Mesodermal cell (in vitro differentiated cells): ENCODE data around the gene SLC41A2.

Experiments
- H3K27ac ChIP-seq: 2 replicates; pipeline ENCODE4 v1.7.0; 2013; ENCODE audit warnings: mild to moderate bottlenecking, low read depth, low read length, moderate library complexity; ENCODE audit not compliant: severe bottlenecking
- H3K36me3 ChIP-seq: 2 replicates; pipeline ENCODE4 v1.7.1; 2013; ENCODE audit warnings: mild to moderate bottlenecking, low read length, moderate library complexity; ENCODE audit not compliant: control insufficient read depth, insufficient read depth
- H3K4me1 ChIP-seq: one replicate; pipeline ENCODE4 v1.7.1; 2013; ENCODE audit warnings: mild to moderate bottlenecking, low read length; ENCODE audit not compliant: insufficient read depth, control insufficient read depth, poor library complexity, severe bottlenecking
- H3K4me3 ChIP-seq: 2 replicates; pipeline ENCODE4 v1.7.0; 2013; ENCODE audit warnings: low read length, control low read depth, mild to moderate bottlenecking; ENCODE audit not compliant: insufficient read depth, poor library complexity, severe bottlenecking; ENCODE audit errors: extremely low read depth
- H3K9me3 ChIP-seq: 2 replicates; pipeline ENCODE4 v1.7.1; 2013; ENCODE audit warnings: mild to moderate bottlenecking, low read length, moderate library complexity; ENCODE audit not compliant: control insufficient read depth
- WGBS, 2 experiments: methylation state at CpG; one replicate each; pipeline ENCODE4 v1.1.5; 2013; ENCODE audit warnings: missing lambda C conversion rate in 2 of 2; ENCODE audit not compliant: insufficient coverage in 2 of 2; 5-methylcytosine and 5-hydroxymethylcytosine counted together

The SLC41A2 gene

GRCh38 chr12:104930388-104931326 lies 27.4 kb downstream of the SLC41A2 start:
- Histone ChIP-seq H3K9me3 (no peaks in the 10 kb centered on the region), H3K27ac (no peak overlapping the region), H3K4me1 (no peaks in the 10 kb centered on the region), H3K36me3 (no peaks in the 10 kb centered on the region), H3K4me3 (no peak overlapping the region)
- 72 to 92% methylated on average over 2 to 3 of the region's 4 CpGs for WGBS, 2 experiments

- 67% methylated on average over 1 of the region's 2 CpGs for WGBS, 2 experiments
- H3K4me3 ChIP-seq: no peak overlapping the region
Observed at GRCh38 chr12:104929977-104930376, 28.1 kb downstream of the SLC41A2 start.

GRCh38 chr12:104929368-104929767 lies 28.7 kb downstream of the SLC41A2 start:
- WGBS, 2 experiments: 86 to 92% methylated on average over 2 of the region's 2 CpGs
- no peak overlapping the region for H3K4me3 ChIP-seq
- no peaks in the 10 kb centered on the region for H3K9me3 ChIP-seq
- no peak overlapping the region for H3K27ac ChIP-seq
- no peaks in the 10 kb centered on the region for H3K4me1 ChIP-seq
- no peaks in the 10 kb centered on the region for H3K36me3 ChIP-seq

More at GRCh38 chr12:104929977-104930376, 28.1 kb downstream of the SLC41A2 start:
- no peaks in the 10 kb centered on the region for H3K9me3 ChIP-seq
- H3K36me3 ChIP-seq: no peaks in the 10 kb centered on the region
- H3K4me1 ChIP-seq: no peaks in the 10 kb centered on the region
- H3K27ac ChIP-seq: no peak overlapping the region

DNA sequence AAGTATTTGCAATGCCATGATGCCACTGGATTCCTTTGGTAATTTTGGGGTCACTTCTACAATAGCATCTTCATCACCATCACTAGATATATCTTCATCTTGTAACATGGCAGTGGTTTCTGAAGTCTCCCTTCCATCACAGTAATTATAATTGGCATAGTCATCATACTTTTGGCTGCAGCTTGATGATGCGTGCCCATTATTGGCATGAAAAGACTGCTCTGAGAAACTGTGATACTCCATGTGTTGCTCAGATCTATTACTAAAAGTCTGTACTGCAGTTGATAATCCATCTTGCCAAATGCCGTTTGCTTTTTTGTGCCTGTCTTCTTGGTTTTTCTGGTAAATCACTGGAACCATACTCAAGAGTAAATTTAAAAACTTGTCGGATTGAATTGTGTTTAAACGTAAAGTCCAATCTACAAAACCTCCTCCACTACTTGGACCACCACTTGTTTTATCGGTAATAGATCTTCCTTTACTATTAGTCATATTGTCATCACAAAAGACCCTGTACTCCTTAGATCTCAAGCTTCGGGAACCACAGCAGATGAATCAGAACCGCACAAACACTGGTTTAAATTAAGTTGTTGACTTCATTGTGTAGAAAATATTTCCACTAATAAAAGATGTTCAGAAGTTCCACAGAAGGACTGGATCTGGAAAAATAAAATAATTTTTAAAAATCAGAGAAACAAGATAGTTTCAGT lies 29.9 kb downstream of the SLC41A2 start:
- WGBS, 2 experiments: 87 to 93% methylated on average over 3 to 4 of the region's 7 CpGs
- no peak overlapping the region for H3K27ac ChIP-seq
- no peaks in the 10 kb centered on the region for H3K4me1 ChIP-seq
- no peaks in the 10 kb centered on the region for H3K36me3 ChIP-seq
- no peaks in the 10 kb centered on the region for H3K9me3 ChIP-seq
- H3K4me3 ChIP-seq: no peak overlapping the region

GRCh38 chr12:104925501-104925900 lies 32.6 kb downstream of the SLC41A2 start:
- Histone ChIP-seq H3K4me3 (no peak overlapping the region), H3K27ac (no peak overlapping the region), H3K9me3 (no peaks in the 10 kb centered on the region), H3K4me1 (no peaks in the 10 kb centered on the region), H3K36me3 (no peaks in the 10 kb centered on the region)
- no CpG with 5 or more reads among the region's 7 CpGs for WGBS, 2 experiments

DNA sequence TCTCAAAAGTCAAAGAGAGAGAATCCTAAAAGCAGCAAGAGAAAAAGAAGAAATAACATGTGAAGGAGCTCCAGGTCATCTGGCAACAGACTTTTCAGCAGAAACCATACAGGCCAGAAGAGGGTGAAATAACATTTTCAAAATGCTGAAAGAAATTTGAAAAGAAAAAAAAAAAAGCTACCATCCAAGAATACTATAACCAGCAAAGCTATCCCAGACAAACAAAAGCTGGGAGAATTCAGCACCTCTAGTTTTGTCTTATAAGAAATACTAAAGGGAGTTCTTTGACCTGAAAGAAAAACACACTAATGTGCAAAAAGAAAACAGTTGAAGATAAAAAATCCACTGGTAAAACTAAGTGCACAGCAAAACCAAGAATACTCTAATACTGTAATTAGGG lies 36.8 kb downstream of the SLC41A2 start:
- Histone ChIP-seq H3K9me3 (no peaks in the 10 kb centered on the region), H3K4me1 (no peaks in the 10 kb centered on the region), H3K36me3 (no peaks in the 10 kb centered on the region), H3K4me3 (no peak overlapping the region), H3K27ac (no peak overlapping the region)

DNA sequence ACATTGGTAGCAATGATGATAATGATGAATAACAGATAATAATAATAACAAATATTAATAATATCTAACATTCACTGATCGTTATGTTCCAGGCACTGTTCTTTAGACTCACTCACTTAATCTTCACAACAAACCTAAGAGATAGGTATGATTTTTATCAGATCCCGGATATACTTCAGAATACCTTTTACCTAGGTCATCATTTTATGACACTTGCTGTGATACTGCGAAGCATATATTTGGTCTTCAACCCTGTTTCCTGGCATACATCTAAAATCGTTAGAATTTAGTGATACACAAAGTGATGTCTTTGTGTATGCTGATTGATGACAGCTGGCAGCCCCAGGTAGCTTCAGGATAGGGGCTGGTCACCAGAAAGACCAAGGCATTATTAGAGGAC lies 46.1 kb downstream of the SLC41A2 start:
- Histone ChIP-seq H3K36me3 (no peaks in the 10 kb centered on the region), H3K27ac (no peak overlapping the region), H3K9me3 (no peaks in the 10 kb centered on the region), H3K4me3 (no peak overlapping the region), H3K4me1 (no peaks in the 10 kb centered on the region)
- WGBS, 2 experiments: 100% methylated on average over 1 of the region's 4 CpGs; no CpG with 5 or more reads in 1 of the 2 experiments

DNA sequence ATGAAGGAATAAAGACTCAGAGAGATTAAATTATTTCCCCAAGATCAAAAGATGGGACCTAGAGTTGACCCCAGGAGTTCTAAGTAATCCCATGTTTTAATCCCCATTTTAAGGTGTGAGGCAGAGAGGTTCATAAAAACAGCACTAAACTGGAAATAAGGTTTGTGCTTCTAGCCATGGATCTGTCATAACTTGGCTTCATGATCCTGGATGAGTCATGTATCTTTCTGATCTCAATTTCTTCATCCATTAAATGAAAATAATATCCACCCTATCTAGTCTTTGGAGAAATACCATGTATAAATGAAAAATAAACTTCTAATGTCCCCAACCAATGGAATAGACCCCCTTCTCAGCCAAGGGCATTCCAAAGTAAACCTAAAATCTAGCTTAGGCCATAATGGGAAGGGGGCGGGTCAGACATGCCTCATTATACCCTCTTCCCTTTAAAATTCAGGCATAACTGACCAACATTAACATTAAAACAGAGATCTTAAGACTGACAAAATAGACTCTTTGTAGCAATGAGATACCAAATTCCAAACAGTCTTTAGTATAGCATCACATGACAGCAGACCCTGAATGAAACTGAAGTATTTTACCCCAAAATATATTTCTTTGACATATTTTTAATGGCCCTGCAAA lies 47.8 kb downstream of the SLC41A2 start:
- no peak overlapping the region for H3K4me3 ChIP-seq
- no peaks in the 10 kb centered on the region for H3K36me3 ChIP-seq
- no peaks in the 10 kb centered on the region for H3K9me3 ChIP-seq
- no peak overlapping the region for H3K27ac ChIP-seq
- H3K4me1 ChIP-seq: no peaks in the 10 kb centered on the region
- WGBS, 2 experiments: 80% methylated on average over 1 of the region's 1 CpG; no CpG with 5 or more reads in 1 of the 2 experiments

GRCh38 chr12:104909761-104910160 lies 48.3 kb downstream of the SLC41A2 start:
- 100% methylated on average over 1 of the region's 2 CpGs; no CpG with 5 or more reads in 1 of the 2 experiments for WGBS, 2 experiments
- no peak overlapping the region for H3K4me3 ChIP-seq
- no peaks in the 10 kb centered on the region for H3K4me1 ChIP-seq
- no peaks in the 10 kb centered on the region for H3K9me3 ChIP-seq
- no peaks in the 10 kb centered on the region for H3K36me3 ChIP-seq
- no peak overlapping the region for H3K27ac ChIP-seq
